HG03097 (cell line): ENCODE data around the gene KPNA4.
"Not testable (repeated sequence)": the region's sequence is repeated elsewhere in the genome, so short reads cannot be mapped to it uniquely, and the experiment has no call there.

Source experiments
- ATAC-seq: cut with Tn5 transposase; IDR thresholded peaks from one replicate; pipeline ENCODE4 v1.9.1; 2021; ENCODE audit not compliant: unreplicated experiment, low FRiP score

KPNA4 gene

GRCh38 chr3:160516391-160516790, 49.0 kb downstream of the KPNA4 start:
- not testable (repeated sequence) for ATAC-seq

GRCh38 chr3:160501325-160501724, 64.0 kb downstream of the KPNA4 start:
- ATAC-seq: no peak

- ATAC-seq: no peak
These were observed 67.2 kb downstream of the KPNA4 start for GRCh38 chr3:160498202-160498601.

DNA sequence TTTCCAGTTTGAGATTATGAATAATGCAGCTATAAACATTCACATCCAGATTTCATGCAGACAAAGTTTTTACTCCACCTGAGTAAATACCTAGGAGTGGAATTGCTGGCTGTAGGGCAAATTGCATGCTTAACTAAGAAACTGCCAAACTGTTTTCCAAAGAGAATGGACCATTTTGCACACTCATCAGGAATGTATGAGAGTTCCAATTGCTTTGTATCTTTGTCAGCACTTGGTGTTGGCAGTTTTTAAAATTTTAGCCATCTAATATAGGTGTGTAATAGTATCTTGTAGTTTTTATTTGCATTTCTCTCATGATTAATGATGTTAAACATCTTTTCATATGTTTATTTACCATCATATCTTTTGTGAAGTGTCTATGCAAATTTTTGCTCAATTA, 75.2 kb downstream of the KPNA4 start:
- no peak for ATAC-seq

DNA sequence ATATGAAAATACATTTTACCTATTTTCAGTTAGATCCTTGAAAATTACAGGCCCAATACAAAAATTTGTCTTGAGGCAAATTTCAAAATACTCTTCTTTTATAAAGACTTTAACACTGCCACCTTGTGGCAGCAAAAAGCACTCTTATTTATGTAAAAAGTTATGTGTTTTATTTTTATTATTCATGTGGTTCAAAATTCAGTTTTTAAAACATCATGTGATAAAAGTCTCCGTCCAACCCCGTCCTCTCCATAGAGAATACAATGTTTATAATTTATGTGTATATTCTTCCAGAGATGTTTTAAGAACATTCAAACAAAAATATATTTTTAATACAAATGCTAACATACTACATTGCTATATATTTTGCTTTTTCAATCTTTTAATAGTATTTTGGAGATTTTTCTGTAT, 78.9 kb downstream of the KPNA4 start:
- no peak for ATAC-seq

DNA sequence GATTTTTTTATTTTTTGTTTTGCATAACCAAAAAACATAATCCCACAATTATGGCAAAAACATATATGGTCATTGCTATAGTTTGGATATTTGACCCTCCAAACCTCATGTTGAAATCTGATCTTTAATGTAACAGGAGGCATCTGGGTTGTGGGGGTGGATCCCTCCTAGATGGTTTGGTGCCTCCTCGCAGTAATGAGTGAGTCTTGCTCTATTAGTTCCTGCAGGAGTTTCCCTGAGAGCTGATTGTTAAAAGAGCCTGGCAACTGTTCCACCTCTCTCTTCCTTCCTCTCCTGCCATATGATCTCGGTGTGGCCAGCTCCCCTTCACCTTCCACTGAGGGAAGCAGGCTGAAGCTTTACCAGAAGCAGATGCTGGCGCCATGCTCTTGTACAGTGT, 82.6 kb downstream of the KPNA4 start:
- ATAC-seq: no peak

DNA sequence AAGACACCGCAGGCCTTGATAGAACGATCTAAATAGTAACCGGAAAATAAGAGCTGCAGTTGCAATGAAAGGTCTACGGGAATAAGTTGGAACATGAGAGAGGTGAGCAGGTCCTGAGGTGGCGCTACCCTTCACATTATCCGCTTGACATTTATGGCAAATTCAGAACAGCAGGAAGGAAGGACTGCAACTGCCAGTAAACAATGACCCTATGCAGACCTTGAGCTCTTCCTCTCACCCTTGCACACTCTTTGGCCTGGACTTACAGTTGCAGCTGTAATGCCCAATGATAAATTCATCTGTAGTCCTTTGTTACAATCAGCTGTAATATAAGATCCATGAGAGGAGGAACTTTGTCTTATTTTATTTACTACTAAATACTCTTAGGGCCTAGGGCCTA, 83.5 kb downstream of the KPNA4 start:
- no peak for ATAC-seq

- no peak for ATAC-seq
These were observed 84.4 kb downstream of the KPNA4 start for GRCh38 chr3:160480931-160481330.

- no peak for ATAC-seq
These were observed 86.0 kb downstream of the KPNA4 start for GRCh38 chr3:160479376-160479775.

GRCh38 chr3:160478338-160478737, 87.0 kb downstream of the KPNA4 start:
- no peak for ATAC-seq

DNA sequence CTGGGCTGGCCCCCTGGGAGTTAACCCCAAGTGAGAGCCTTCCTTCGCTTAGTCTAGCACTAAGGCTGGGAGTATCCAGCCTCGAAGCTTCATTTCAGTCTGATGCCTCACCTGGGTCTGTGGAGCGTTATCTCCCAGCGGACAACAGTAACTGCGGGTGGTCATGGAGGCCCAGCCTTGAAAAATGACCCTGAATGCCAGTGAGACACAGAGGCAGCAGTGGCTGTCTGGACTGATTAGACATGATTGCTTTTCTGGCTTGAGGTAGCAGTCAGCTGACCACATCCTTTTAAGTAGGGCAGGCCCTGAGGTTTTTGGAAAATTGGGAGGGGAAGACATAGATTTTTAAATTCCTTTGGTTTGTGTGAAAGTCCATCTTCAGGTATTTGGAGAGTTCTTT, 87.6 kb downstream of the KPNA4 start:
- ATAC-seq: no peak

DNA sequence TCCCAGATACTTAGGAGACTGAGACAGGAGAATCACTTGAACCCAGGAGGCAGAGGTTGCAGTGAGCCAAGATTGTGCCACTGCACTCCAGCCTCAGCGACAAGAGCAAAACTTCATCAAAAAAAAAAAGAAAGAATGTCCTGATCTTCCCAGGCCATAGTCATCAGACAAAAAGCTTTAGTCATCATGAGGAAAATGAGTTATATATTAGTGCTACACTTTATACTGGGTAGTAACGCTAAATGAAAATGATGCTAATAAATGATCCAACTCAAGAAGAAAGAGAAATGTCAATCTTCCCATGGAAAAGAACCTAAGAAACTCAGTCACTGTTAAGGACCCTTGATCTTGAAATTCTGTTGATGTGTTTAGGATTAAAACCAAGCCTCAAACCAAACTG, 89.5 kb downstream of the KPNA4 start:
- ATAC-seq: no peak

- no peak for ATAC-seq
These were observed 90.2 kb downstream of the KPNA4 start for GRCh38 chr3:160475153-160475552.

DNA sequence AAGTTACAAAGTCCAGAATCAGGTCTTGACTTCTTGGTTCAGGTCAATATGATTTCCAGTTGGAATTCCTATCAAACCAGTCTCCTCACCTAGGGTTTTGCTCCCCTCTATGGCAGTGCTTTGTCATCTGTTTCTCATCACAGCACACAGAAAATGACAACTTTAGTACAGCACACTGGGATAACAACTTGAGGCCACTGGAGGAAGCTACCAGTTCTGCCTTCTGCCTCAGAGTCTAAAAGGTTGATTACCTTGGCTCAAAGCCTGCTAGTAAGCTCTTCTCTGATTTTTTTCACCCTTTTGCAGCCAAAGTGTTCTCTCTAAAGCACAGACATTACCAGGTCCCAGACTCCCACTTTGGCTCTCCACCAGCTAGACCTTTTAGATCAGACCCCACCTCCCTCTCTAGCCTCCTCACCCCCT, 90.9 kb downstream of the KPNA4 start:
- ATAC-seq: no peak

DNA sequence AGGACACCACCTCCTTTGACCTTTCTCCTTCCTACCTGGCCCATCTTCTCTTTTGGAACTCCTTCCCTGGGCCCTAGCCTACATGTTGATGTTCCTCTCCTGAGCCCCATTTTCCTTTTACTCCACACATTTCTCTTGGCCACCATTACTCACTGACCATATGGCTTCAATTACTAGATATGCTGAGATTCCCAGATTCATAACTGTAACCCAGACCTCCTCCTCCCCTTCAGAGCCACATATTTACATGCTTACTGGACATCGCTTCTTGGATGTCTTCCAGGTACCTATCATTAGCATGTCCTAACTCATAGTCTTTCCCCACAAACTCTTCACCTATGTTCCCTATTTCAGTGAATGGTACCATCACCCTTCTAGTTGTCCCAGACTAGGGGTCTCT, 91.4 kb downstream of the KPNA4 start:
- ATAC-seq: no peak

DNA sequence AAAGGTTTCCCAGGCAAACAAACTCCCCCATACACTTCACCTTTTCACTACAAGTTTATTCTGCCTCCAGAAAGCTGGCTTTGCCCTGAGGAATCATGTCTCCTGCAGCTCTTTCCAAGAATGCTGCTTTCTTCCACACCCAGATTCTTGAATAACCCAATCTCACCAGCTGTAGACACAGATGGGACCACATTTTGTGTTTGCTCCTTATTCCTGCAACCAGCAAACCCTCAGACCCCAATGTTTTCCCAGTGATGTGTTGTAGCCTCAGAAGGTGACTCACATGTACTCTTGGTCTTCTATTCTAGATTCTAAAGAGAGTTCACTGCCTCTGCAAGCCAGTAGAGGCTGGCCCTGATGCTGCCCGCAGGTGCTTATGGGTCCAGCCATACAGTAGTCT, 92.2 kb downstream of the KPNA4 start:
- ATAC-seq: no peak

- ATAC-seq: no peak
These were observed 93.0 kb downstream of the KPNA4 start for GRCh38 chr3:160472344-160472743.

DNA sequence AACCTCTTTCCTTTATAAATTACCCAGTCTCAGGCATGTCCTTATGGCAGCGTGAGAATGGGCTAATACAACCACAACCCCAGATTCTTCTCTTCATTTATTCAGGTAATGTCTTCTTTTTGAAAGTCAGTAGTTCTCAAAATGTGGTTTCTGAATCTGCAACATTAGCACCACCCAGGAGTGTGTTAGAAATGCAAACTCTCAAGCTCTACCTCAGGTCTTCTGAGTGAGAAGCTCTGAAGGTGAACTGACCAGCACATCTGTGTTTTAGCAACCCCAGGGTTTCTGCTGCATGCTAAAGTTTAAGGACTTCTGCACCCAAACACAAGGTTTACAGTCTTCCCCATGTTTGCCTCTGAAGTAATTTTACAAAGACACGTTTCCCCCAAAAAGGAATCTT, 93.5 kb downstream of the KPNA4 start:
- no peak for ATAC-seq

- ATAC-seq: no peak
These were observed 95.2 kb downstream of the KPNA4 start for GRCh38 chr3:160470181-160470580.

- no peak for ATAC-seq
These were observed 100.4 kb downstream of the KPNA4 start for GRCh38 chr3:160464971-160465370.

GRCh38 chr3:160464321-160464720, 101.0 kb downstream of the KPNA4 start:
- ATAC-seq: no peak

GRCh38 chr3:160460033-160460432, 105.3 kb downstream of the KPNA4 start:
- no peak for ATAC-seq

GRCh38 chr3:160459450-160459970, 105.9 kb downstream of the KPNA4 start:
- no peak for ATAC-seq
